Stimulated activated CD4-positive, alpha-beta T cell treated with anti-CD3 and anti-CD28 coated beads, Interleukin-1b, Interleukin-23, amount 100 ng/mL, for 48 hours (primary cell): ENCODE data around the gene PROSER2.

Source experiments
- DNase-seq: peaks from one replicate; pipeline ENCODE4 v3.0.0-alpha.2; 2020

The PROSER2 gene

GRCh38 chr10:11910102-11910501 lies 86.9 kb downstream of the PROSER2 start:
- no peak for DNase-seq

GRCh38 chr10:11913079-11913641 lies 90.0 kb downstream of the PROSER2 start:
- DNase-seq = no peak

DNA sequence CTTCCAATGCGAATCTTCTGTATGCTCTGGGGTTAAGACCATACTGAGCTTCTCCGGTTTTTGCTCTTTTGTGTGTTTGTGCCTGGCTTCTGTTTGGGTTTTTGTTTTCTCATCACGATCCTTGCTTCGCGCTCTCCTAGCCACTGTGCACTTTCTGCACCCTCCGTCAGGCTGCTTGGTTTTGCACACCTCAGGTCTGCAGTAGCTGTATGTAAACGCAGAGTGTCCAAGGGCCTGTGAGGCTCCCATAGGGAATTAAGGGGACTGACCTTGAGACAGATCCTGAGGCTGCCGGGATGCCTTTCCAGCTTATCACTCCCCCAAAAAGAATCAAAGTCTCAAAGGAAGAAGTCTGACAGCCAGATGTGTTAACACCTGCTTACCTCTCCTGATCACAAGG lies 95.2 kb downstream of the PROSER2 start:
- no peak for DNase-seq

GRCh38 chr10:11919271-11919670 lies 96.1 kb downstream of the PROSER2 start:
- no peak for DNase-seq
